Subcutaneous abdominal adipose tissue (tissue), 5 donors: ENCODE data around the gene GPR107.

Experiments used
- H3K27ac ChIP-seq: one replicate; pipeline ENCODE4 v1.7.0; 2013; ENCODE audit warnings: low read depth, mild to moderate bottlenecking, inconsistent platforms, low read length, moderate library complexity
- H3K27me3 ChIP-seq, 5 donors: one replicate each; pipeline ENCODE4 v1.7.0; 2013; ENCODE audit warnings: low read length in 5 of 5, inconsistent platforms in 1 of 5; ENCODE audit not compliant: control insufficient read depth in 5 of 5, insufficient read depth in 4 of 5
- H3K36me3 ChIP-seq, 5 donors: one replicate each; pipeline ENCODE4 v1.7.0; 2013; ENCODE audit warnings: low read length in 5 of 5; ENCODE audit not compliant: control insufficient read depth in 5 of 5, insufficient read depth in 5 of 5
- H3K4me1 ChIP-seq, 5 donors: one replicate each; pipeline ENCODE4 v1.7.0; 2013; ENCODE audit warnings: low read length in 5 of 5, mild to moderate bottlenecking in 3 of 5, moderate library complexity in 1 of 5; ENCODE audit not compliant: control insufficient read depth in 5 of 5, insufficient read depth in 5 of 5
- H3K4me3 ChIP-seq, 5 donors: one replicate each; pipeline ENCODE4 v1.7.0; 2013; ENCODE audit warnings: low read length in 5 of 5, low read depth in 1 of 5
- H3K9ac ChIP-seq, 5 donors: one replicate each; pipeline ENCODE4 v1.7.0; 2013; ENCODE audit warnings: low read length in 5 of 5, mild to moderate bottlenecking in 4 of 5, moderate library complexity in 3 of 5
- H3K9me3 ChIP-seq, 5 donors: one replicate each; pipeline ENCODE4 v1.7.0; 2013; ENCODE audit warnings: low read length in 5 of 5; ENCODE audit not compliant: control insufficient read depth in 5 of 5
- donor health status: healthy.
- donor health status: healthy.
- donor health status: healthy.
- donor health status: healthy.
- donor health status: healthy.

The GPR107 gene

DNA sequence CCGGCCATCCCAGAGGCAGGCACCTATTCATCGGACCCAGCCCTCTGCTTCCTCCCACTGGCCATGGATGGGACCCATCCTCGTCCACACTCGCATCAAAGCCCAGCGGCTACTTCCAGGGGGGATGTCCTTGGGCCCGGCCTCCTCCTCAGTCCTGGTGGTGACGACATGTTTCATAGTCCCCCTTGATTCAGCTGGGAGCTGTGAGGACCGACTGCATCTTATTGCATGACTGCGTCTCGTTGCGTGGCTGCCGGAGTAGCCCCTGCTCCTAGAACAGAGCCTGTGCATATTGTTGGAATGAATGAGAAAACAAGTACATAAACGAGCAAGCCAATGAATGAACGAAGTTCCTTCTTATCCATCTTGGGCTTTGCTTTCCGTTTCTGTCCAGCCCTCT is 131.3 kb downstream of the GPR107 start:
- no peak overlapping the region for H3K9ac ChIP-seq
- no peaks in the 10 kb centered on the region for H3K9me3 ChIP-seq
- H3K4me3 ChIP-seq: no peak overlapping the region
- no peaks in the 10 kb centered on the region for H3K36me3 ChIP-seq
- H3K27ac ChIP-seq: no peak overlapping the region
- peaks cover 0 to 6% (median 3%) of the 10 kb centered on the region in 5 donors for H3K4me1 ChIP-seq
- peaks cover 0 to 16% (median 3%) of the 10 kb centered on the region in 5 donors for H3K27me3 ChIP-seq

DNA sequence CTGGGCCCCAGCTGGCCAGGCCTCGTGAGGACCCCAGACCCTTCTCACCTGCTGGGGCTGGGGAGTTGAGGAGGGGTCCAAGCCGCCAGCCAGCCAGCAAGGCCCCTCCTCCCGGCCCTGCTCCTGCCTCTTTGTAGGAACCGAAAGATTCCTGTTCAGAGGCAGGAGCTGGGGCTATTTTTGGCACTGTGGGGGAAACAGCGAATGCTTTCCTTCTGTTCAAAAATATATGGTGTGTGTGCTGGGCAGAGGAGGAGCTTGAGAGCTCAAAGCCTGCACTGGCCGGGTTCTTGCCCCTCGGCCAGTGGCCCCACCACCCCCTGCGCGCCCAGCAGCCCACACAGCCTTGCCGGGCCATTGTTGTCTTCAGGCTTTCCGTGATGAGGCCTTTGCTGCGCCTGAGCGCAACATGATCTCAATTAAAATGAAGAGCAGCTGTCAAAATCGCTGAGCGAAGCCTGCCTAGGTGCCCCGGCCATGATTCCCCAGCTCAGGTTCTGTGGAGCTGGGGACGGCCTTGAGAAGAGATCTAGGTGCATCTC is 131.9 kb downstream of the GPR107 start:
- H3K27ac ChIP-seq: no peak overlapping the region
- H3K9ac ChIP-seq: no peak overlapping the region
- H3K4me3 ChIP-seq: no peak overlapping the region
- no peaks in the 10 kb centered on the region for H3K36me3 ChIP-seq
- peaks cover 0 to 16% (median 3%) of the 10 kb centered on the region in 5 donors for H3K27me3 ChIP-seq
- no peaks in the 10 kb centered on the region for H3K9me3 ChIP-seq
- H3K4me1 ChIP-seq: peaks cover 0 to 6% (median 3%) of the 10 kb centered on the region in 5 donors

DNA sequence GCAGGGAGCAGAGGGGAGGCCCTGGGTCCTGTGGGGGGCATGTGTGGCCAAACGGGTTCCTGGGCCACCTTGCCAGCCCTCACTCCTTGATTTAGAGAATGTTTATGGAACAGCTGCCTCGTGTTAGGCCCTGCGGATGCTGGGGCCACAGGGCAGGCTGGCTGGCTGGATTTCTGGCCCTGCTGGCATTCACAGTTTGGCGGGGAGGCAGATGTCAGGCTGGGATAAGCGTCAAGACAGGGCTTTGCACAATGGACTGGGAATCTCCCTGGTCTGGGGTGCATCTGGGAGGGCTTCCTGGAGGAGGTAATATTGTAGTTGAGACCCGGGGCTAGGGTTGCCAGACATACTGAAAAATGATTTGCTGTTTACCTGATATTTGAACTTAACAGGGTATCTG is 132.3 kb downstream of the GPR107 start:
- Histone ChIP-seq H3K27me3 (peaks cover 0 to 16% (median 3%) of the 10 kb centered on the region in 5 donors), H3K4me1 (peaks cover 0 to 6% (median 3%) of the 10 kb centered on the region in 5 donors), H3K9ac (no peak overlapping the region), H3K9me3 (no peaks in the 10 kb centered on the region), H3K27ac (no peak overlapping the region), H3K36me3 (no peaks in the 10 kb centered on the region), H3K4me3 (no peak overlapping the region)

DNA sequence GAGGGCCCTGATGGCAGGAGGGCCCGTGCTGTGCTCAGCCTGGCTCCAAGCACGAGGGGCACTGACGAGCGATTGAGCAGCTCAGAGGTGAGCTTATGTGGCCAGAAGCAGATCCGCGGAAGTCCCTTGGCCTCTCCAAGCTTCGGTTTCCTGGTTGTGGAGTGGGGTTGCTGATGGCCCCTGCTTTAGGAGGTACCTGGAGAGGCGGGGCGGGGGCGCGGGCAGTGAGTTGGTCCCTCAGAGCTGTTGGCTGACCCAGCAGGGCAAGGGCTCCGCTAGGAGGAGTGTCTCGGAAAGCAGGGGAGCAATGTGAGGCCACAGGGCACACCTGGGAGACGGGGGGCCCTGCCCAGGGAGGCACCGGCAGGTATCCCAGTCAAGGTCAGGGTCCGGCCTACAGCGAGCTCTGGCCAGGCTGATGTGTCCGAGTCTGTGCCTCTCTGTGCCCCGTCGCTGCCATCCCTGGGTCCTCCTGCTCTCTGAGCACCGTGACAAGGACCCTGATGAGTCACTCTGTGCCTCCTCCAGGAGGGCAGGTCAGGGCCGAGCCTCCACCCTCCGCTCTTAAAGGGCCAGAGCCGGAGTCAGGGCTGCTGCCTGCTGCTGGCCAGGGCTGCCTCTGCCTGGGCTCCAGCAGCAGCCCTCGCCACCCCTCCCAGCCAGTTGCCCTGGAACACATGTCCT is 133.3 kb downstream of the GPR107 start:
- Histone ChIP-seq H3K36me3 (no peaks in the 10 kb centered on the region), H3K9me3 (no peaks in the 10 kb centered on the region), H3K27me3 (peaks cover 0 to 15% (median 3%) of the 10 kb centered on the region in 5 donors), H3K4me3 (peak overlapping the region in 1 of 5 donors; percentile 14), H3K4me1 (peaks cover 0 to 6% (median 3%) of the 10 kb centered on the region in 5 donors), H3K27ac (no peak overlapping the region), H3K9ac (no peak overlapping the region)

DNA sequence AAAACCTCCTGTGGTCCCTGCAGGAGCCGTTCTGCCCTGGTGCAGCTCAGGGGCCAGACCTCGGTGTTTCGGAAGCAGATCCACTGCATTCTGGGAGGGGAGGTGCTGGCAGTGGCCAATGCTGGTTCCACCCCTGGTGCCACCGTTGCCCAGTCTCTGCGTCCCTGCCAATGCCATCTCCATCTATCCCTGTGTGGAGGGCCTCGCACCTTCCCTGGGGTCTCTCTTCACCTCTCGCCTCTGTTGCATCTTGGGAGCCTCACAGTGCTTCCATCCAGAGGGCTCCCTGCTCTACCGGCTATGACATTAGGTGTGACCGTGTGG is 133.8 kb downstream of the GPR107 start:
- peaks cover 0 to 13% (median 2%) of the 10 kb centered on the region in 5 donors for H3K27me3 ChIP-seq
- no peak overlapping the region for H3K9ac ChIP-seq
- H3K9me3 ChIP-seq: no peaks in the 10 kb centered on the region
- peaks cover 0 to 6% (median 3%) of the 10 kb centered on the region in 5 donors for H3K4me1 ChIP-seq
- no peak overlapping the region for H3K4me3 ChIP-seq
- H3K36me3 ChIP-seq: no peaks in the 10 kb centered on the region
- no peak overlapping the region for H3K27ac ChIP-seq

DNA sequence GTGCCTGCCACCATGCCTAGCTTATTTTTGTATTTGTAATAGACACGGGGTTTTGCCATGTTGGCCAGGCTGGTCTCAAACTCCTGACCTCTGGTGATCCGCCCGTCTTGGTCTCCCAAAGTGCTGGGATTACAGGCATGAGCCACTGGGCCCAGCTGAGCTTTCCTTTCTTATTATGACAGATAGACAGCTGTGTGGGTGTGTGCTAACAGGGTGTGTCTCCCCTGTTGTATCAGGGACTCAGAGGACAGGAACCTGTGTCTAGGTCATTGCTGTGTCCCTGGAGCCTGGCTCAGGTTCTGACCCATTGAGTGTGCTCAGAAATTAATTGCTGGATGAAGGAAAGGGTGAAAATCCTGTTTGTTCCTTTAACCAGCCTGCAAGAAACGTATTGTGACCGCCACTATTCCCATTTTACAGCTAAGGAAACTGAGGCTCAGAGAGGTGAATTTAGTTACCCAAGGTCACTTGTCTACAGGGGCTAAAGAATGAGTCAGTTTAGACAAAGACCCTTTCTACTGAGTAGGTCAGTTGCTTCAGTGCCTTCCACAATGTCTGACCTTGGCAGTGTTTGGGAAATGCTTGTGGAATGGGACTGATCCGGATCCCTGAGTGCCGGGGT is 135.3 kb downstream of the GPR107 start:
- H3K9me3 ChIP-seq: no peaks in the 10 kb centered on the region
- no peak overlapping the region for H3K27ac ChIP-seq
- H3K27me3 ChIP-seq: peaks cover 1 to 20% (median 8%) of the 10 kb centered on the region in 5 donors
- no peak overlapping the region for H3K4me3 ChIP-seq
- peaks cover 0 to 12% (median 5%) of the 10 kb centered on the region in 5 donors for H3K4me1 ChIP-seq
- no peak overlapping the region for H3K9ac ChIP-seq
- H3K36me3 ChIP-seq: no peaks in the 10 kb centered on the region
